ENCODE data around the gene TCIRG1. TPM values are rescaled to one million over a fixed set of nuclear protein-coding genes. Genes with fewer than 3 reads are reported as not detected.

The TCIRG1 gene
- total and polyA plus RNA-seq, 2 experiments from 2014 or later = 75.9 to 118 TPM

GRCh38 chr11:68030318-68031143 is 8.3 kb upstream of the TCIRG1 start, which contains the start of gene NDUFS8:
NDUFS8 (plus strand) TSS chr11:68030681; CDS start chr11:68032152, 1,471 bp downstream.
- TF ChIP-seq EZH2phosphoT487 (IDR thresholded peaks at IDR 0.05; ENCODE audit: insufficient read depth, low read depth) (no peak), EZH2 (IDR thresholded peaks at IDR 0.05; ENCODE audit: insufficient read depth, poor library complexity, severe bottlenecking) (no peak)

GRCh38 chr11:68031144-68031464 is 7.7 kb upstream of the TCIRG1 start:
- Histone ChIP-seq H3K4me3 (peak overlapping the region; percentile 86), H3K79me2 (ENCODE audit: insufficient read depth) (peaks cover 33% of the 10 kb centered on the region), H4K20me1 (ENCODE audit: insufficient read depth) (no peaks in the 10 kb centered on the region), H3K4me1 (ENCODE audit: insufficient read depth) (peaks cover 37% of the 10 kb centered on the region), H2AFZ (peak overlapping the region; percentile 87), H3K9ac (peak overlapping the region; percentile 94), H3K9me2 (ENCODE audit: insufficient read depth) (no peaks in the 10 kb centered on the region), H3F3A (ENCODE audit: insufficient read depth) (peaks cover 20% of the 10 kb centered on the region), H3K27ac (peak overlapping the region; percentile 63), H3K9me3 (ENCODE audit: low read depth) (no peaks in the 10 kb centered on the region), H3K4me2 (ENCODE audit: unreplicated experiment) (peak overlapping the region; percentile 96), H3K27me3 (replicated peaks; ENCODE audit: insufficient read depth) (no peaks in the 10 kb centered on the region), H3K36me3 (ENCODE audit: low read depth) (peaks cover 3% of the 10 kb centered on the region; the same call in 1 of the 2 replicates)
- in situ Hi-C loops (cut with MboI) = no loop called here
- peak; percentile 60 for DNase-seq
- TF ChIP-seq EZH2 (IDR thresholded peaks at IDR 0.05; ENCODE audit: insufficient read depth, poor library complexity, severe bottlenecking) (no peak), EZH2phosphoT487 (IDR thresholded peaks at IDR 0.05; ENCODE audit: insufficient read depth, low read depth) (no peak)
- WGBS, 2 experiments (ENCODE audit: low coverage in 1 of 2, low lambda C conversion rate in 2 of 2, missing lambda C conversion rate in 2 of 2) = 15% methylated on average over 10 of the region's 10 CpGs

More at GRCh38 chr11:68030318-68031143, 8.3 kb upstream of the TCIRG1 start, which contains the start of gene NDUFS8:
- Histone ChIP-seq H3K9ac (peak within 1 kb of the TSS; percentile 94), H3K27me3 (replicated peaks; ENCODE audit: insufficient read depth) (no peaks in the 10 kb centered on the region), H3F3A (ENCODE audit: insufficient read depth) (peaks cover 20% of the 10 kb centered on the region), H3K4me2 (ENCODE audit: unreplicated experiment) (peak within 1 kb of the TSS; percentile 96), H3K9me2 (ENCODE audit: insufficient read depth) (no peaks in the 10 kb centered on the region), H3K4me3 (peak within 1 kb of the TSS; percentile 86), H2AFZ (peak within 1 kb of the TSS; percentile 87), H3K27ac (peak within 1 kb of the TSS; percentile 97), H3K4me1 (ENCODE audit: insufficient read depth) (peaks cover 37% of the 10 kb centered on the region), H3K79me2 (ENCODE audit: insufficient read depth) (peaks cover 33% of the 10 kb centered on the region), H3K36me3 (ENCODE audit: low read depth) (peaks cover 3% of the 10 kb centered on the region; the same call in 1 of the 2 replicates), H4K20me1 (ENCODE audit: insufficient read depth) (no peaks in the 10 kb centered on the region), H3K9me3 (ENCODE audit: low read depth) (no peaks in the 10 kb centered on the region)
- in situ Hi-C loops (cut with MboI) = no loop called here
- 1% methylated on average over 50 to 52 of the region's 56 CpGs for WGBS, 2 experiments (ENCODE audit: low coverage in 1 of 2, low lambda C conversion rate in 2 of 2, missing lambda C conversion rate in 2 of 2)
- peak; percentile 99 for DNase-seq

GRCh38 chr11:68032003-68032402 is 6.8 kb upstream of the TCIRG1 start:
- in situ Hi-C loops (cut with MboI) = no loop called here
- Histone ChIP-seq H3K27ac (no peak overlapping the region), H4K20me1 (ENCODE audit: insufficient read depth) (no peaks in the 10 kb centered on the region), H3K9ac (peak overlapping the region; percentile 94), H3K36me3 (ENCODE audit: low read depth) (peaks cover 3% of the 10 kb centered on the region; the same call in 1 of the 2 replicates), H3K27me3 (replicated peaks; ENCODE audit: insufficient read depth) (no peaks in the 10 kb centered on the region), H3K4me3 (no peak overlapping the region), H2AFZ (no peak overlapping the region), H3K4me2 (ENCODE audit: unreplicated experiment) (peak overlapping the region; percentile 96), H3K9me2 (ENCODE audit: insufficient read depth) (no peaks in the 10 kb centered on the region), H3K79me2 (ENCODE audit: insufficient read depth) (peaks cover 33% of the 10 kb centered on the region), H3K9me3 (ENCODE audit: low read depth) (no peaks in the 10 kb centered on the region), H3F3A (ENCODE audit: insufficient read depth) (peaks cover 20% of the 10 kb centered on the region), H3K4me1 (ENCODE audit: insufficient read depth) (peaks cover 36% of the 10 kb centered on the region)
- WGBS, 2 experiments (ENCODE audit: low coverage in 1 of 2, low lambda C conversion rate in 2 of 2, missing lambda C conversion rate in 2 of 2) = 81 to 94% methylated on average over 8 to 9 of the region's 9 CpGs
- DNase-seq = no peak
- TF ChIP-seq EZH2phosphoT487 (IDR thresholded peaks at IDR 0.05; ENCODE audit: insufficient read depth, low read depth) (no peak), EZH2 (IDR thresholded peaks at IDR 0.05; ENCODE audit: insufficient read depth, poor library complexity, severe bottlenecking) (no peak)

- 87 to 90% methylated on average over 29 of the region's 29 CpGs for WGBS, 2 experiments (ENCODE audit: low coverage in 1 of 2, low lambda C conversion rate in 2 of 2, missing lambda C conversion rate in 2 of 2)
- peaks cover 3% of the 10 kb centered on the region; the same call in 1 of the 2 replicates for H3K36me3 ChIP-seq (ENCODE audit: low read depth)
- in situ Hi-C loops (cut with MboI) = no loop called here
- no peak overlapping the region for H3K4me2 ChIP-seq (ENCODE audit: unreplicated experiment)
- H3K9me2 ChIP-seq (ENCODE audit: insufficient read depth) = no peaks in the 10 kb centered on the region
- H3K27ac ChIP-seq = no peak overlapping the region
- peaks cover 29% of the 10 kb centered on the region for H3K4me1 ChIP-seq (ENCODE audit: insufficient read depth)
- peaks cover 16% of the 10 kb centered on the region for H3F3A ChIP-seq (ENCODE audit: insufficient read depth)
- no peaks in the 10 kb centered on the region for H3K9me3 ChIP-seq (ENCODE audit: low read depth)
- no peak overlapping the region for H3K9ac ChIP-seq
- no peak overlapping the region for H2AFZ ChIP-seq
- no peak overlapping the region for H3K4me3 ChIP-seq
- TF ChIP-seq EZH2 (IDR thresholded peaks at IDR 0.05; ENCODE audit: insufficient read depth, poor library complexity, severe bottlenecking) (no peak), EZH2phosphoT487 (IDR thresholded peaks at IDR 0.05; ENCODE audit: insufficient read depth, low read depth) (no peak)
- no peaks in the 10 kb centered on the region for H3K27me3 ChIP-seq (replicated peaks; ENCODE audit: insufficient read depth)
- no peak for DNase-seq
- no peaks in the 10 kb centered on the region for H4K20me1 ChIP-seq (ENCODE audit: insufficient read depth)
- peaks cover 37% of the 10 kb centered on the region for H3K79me2 ChIP-seq (ENCODE audit: insufficient read depth)
Observed at GRCh38 chr11:68032997-68033707, 5.7 kb upstream of the TCIRG1 start.
